GM21737 (cell line): ENCODE results near the gene LYRM2.

ENCODE experiments used
- ATAC-seq: cut with Tn5 transposase; IDR thresholded peaks from one replicate; pipeline ENCODE4 v1.9.1; 2021; ENCODE audit warnings: mild to moderate bottlenecking, moderate library complexity; ENCODE audit not compliant: unreplicated experiment

The LYRM2 gene

GRCh38 chr6:89562093-89562973, 76.2 kb downstream of the LYRM2 start:
- no peak for ATAC-seq

- no peak for ATAC-seq
These were observed 79.1 kb downstream of the LYRM2 start for GRCh38 chr6:89559487-89559886.

DNA sequence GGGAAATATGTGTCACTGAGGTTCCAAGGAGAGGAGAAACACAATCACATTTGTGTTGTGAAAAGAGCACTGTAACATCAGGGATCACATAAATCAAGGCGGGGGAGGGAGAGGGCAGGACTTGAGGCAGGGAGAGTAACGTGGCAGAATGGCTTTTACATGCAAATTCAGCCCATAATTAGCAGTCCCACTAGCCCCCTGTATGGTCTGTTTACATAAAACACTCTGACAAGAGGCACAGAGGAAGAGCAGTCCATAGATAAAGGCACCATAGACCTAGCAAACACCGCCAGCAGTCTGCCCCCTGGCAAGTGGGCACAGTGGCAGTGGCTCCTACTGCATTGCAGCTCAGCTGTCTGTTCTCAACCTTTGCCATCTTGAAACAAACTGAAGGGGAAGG, 82.7 kb downstream of the LYRM2 start:
- no peak for ATAC-seq

DNA sequence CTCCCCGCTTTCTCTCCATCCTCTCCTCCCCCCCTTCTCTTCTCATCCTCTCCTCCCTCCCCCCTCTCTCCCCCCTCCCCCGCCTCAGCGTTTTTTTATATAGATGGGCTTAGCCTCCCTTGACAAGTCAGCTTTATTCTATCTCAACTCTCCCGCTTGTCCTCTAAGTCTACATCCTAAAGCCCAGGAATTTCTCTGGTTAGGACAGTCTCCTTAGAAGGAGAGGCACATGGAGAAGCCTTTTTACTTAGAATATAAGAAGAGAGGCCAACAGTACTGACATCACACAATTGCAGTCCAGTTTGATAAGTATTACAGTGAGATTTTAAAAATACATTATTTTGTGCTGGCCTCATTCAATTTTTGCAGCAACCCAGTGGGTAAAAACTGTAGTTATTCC, 83.5 kb downstream of the LYRM2 start:
- no peak for ATAC-seq

DNA sequence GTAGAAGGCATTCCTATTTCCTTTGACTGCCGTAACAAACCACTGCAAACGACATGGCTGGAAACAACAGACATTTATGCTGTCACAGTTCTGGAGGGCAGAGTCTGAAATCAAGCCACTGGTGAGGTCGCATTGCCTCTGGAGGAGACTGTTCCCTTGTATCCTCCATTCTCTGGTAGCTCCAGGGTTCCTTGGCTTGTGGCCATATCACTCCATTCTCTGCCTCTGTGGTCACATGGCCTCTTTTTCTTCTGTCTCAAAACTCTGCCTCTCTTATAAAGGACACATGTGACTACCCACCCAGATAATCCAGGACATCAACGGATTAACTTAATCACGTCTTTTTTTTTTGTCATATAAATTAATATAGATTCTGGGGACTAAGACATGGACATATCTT, 84.4 kb downstream of the LYRM2 start:
- no peak for ATAC-seq

DNA sequence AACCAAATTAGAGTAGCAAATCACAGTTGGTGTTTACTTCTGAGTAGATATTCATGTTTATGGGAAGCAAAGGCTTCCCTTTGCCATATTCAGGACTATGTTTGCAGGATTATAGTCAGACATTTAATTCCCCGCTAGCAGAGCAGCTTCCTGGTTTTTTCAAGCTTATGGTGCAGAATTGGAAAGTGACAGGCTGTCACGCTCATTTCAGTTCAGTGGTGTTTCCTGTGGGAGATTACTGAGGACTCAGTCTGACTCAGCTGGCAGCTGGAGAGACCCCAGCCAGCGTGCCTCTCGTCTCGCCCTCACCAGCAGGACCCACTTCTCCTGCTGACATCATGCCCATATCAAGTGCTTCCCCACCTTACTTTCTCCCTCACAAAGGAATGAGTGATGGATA, 85.1 kb downstream of the LYRM2 start:
- ATAC-seq = no peak

DNA sequence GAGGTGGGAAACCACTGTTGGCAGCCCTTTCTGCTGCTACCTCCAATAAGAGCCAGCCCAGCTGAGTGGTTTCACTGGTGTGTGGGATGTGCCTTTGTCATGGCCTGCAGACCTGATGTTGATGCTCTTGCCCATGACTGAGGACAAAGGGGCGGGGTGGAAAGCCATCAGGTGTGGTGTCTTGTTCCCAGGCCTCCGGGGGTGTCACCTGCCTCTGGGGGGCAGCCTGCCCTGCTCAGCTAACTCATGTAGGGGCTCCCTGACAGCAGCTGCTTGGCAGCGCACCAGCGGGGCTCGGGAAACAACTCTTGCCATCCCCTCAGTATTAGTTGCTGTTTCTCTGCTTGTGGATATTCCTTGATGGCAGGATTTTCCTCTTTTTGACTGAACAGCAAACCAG, 91.3 kb downstream of the LYRM2 start:
- ATAC-seq = no peak

- no peak for ATAC-seq
These were observed 95.7 kb downstream of the LYRM2 start for GRCh38 chr6:89542866-89543265.

DNA sequence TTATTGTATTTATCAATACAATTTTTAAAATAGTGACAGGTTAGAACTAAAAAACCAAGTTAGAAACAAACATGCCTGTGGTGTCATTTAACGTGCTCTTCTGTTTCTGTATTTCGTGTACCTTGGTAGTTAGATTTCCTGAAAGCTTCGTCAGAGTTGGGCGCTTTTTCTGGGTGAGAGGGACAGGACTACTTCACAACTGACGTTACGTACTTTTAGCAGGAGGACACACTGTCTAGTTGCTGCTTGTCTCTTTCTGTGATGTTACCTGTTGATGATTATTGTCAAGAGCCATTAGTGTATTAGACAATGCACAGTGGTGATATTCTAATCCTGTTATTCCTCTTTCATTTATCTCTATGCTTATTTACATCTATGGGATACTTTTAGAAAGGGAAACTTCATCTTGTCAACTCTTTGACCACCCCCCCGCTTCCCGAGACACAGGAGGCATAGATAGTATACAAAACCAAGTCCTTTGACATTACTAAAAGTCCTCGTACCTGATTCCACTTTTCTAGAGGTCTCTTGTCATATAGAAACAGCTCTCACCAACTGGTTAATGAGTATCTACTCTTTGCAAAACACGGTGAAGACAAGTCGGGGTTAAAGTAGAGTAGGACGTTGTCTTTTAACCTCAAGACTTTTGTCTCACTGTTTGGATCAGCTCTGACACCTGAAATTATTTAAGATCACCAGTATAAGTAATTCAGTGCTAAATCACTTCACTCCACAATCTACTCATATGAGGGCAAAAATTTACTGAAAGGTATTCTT, 96.3 kb downstream of the LYRM2 start:
- no peak for ATAC-seq

GRCh38 chr6:89539779-89540178, 98.8 kb downstream of the LYRM2 start:
- ATAC-seq = no peak

GRCh38 chr6:89536231-89536630, 102.3 kb downstream of the LYRM2 start:
- no peak for ATAC-seq

GRCh38 chr6:89530982-89531381, 107.6 kb downstream of the LYRM2 start:
- no peak for ATAC-seq

GRCh38 chr6:89528866-89529265, 109.7 kb downstream of the LYRM2 start:
- no peak for ATAC-seq

GRCh38 chr6:89527634-89528033, 110.9 kb downstream of the LYRM2 start:
- ATAC-seq = no peak

DNA sequence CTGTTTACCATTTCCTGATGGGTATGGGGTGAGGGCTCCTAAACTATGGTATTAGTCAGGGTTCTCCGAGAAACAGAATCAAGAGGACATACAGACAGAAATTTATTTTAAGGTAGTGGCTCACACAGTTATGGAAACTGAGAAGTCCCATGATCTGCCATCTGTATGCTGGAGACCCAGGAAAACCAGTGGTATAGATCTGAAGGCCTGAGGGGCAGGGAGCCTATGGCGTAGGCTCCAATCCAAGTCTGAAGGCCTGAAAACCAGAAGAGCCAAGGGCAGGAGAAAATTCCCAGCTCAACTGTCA, 112.0 kb downstream of the LYRM2 start:
- ATAC-seq = no peak

DNA sequence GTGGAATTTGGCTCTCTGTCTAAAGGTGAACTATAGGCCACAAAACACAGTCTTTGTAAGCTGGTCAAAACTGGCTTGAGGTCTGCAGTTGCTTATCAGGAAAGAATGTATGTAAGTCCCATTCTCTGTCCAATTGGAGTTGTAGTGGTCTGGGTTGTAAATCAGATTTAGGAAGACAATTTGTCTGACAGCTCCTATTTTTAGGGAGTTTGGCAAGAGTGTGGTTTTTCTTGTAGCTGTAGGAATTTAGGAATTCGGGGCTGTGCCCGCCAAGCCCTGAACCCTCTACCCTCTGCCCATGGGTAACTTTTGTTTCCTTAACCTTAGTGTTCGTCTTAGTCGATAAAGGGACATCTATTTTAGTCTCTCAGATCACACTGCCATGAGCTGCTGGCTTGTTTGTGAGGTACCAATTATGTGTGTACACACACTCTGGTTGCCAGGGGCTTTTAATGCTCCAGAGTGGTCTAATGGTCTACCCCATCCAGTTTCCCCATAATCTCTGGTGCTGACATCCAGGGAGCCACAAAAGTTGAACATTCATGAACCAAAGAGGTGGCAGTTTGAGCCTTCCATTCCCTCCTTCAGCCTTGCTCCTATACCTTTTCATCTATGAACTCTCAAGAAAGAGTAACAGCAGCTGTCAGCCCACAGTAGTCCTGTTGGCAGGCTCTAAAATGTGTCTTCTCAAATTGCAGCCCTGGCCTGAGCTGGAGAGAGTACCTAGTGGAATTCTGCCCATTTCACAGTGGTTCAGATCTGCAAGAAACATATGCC, 112.6 kb downstream of the LYRM2 start:
- ATAC-seq = no peak

DNA sequence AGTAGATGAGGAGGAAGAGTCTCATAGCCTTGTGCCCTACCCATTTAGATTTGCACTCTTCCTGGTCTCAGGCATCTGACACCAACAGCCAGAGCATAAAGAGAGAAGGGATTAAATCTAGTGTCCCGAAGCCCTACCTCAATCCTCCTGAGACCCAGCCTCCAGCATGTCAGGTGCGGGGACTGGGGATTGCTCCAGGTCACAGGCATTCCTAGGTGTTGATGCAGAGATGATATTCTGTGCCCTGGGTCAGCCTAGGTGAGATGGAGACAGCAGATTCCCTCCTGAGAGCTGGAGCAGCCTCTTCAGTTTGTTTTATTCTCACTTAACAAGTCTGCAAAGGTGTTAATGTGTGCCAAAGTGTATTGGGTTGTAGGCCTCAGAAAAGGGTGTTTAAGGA, 115.8 kb downstream of the LYRM2 start:
- no peak for ATAC-seq

- ATAC-seq = no peak
These were observed 117.8 kb downstream of the LYRM2 start for GRCh38 chr6:89520736-89521135.

- no peak for ATAC-seq
These were observed 120.0 kb downstream of the LYRM2 start for GRCh38 chr6:89518352-89519055.
